Calu3 (cell line): ENCODE data around the gene SMCO2. TPM values are rescaled to one million over a fixed set of nuclear protein-coding genes. Genes with fewer than 3 reads are reported as not detected.

Experiments
- BruUV-seq: library from RNA; stranded (reverse); fragments of 400-500 nt; replicated peaks from 2 replicates; lab custom pipeline; 2021; lab: Mats Ljungman, UMichigan
- CTCF ChIA-PET: fragments of 300-600 bp; sonication (Branson Sonifier 250); formaldehyde crosslinking; loops from one replicate; lab custom pipeline; 2022; ENCODE audit warnings: antibody characterized with exemption; lab: Charles Lee
- DNase-seq: peaks from one replicate; pipeline ENCODE4 v3.0.0; 2022
- H3K27ac Mint-ChIP-seq: one replicate; pipeline ENCODE4 v1.8.0; 2022; ENCODE audit warnings: mixed read lengths; ENCODE audit not compliant: unreplicated experiment
- H3K27me3 Mint-ChIP-seq: one replicate; pipeline ENCODE4 v1.8.0; 2022; ENCODE audit warnings: mixed read lengths; ENCODE audit not compliant: unreplicated experiment
- H3K36me3 Mint-ChIP-seq: one replicate; pipeline ENCODE4 v1.8.0; 2022; ENCODE audit warnings: mild to moderate bottlenecking, moderate library complexity, mixed read lengths; ENCODE audit not compliant: insufficient read depth, unreplicated experiment
- H3K4me1 Mint-ChIP-seq: one replicate; pipeline ENCODE4 v1.8.0; 2022; ENCODE audit warnings: mild to moderate bottlenecking, low read depth, mixed read lengths; ENCODE audit not compliant: unreplicated experiment
- H3K4me3 Mint-ChIP-seq: one replicate; pipeline ENCODE4 v1.8.0; 2022; ENCODE audit warnings: mild to moderate bottlenecking, low read depth, moderate library complexity, mixed read lengths; ENCODE audit not compliant: unreplicated experiment
- H3K9me3 Mint-ChIP-seq: one replicate; pipeline ENCODE4 v1.8.0; 2022; ENCODE audit warnings: low read depth, mixed read lengths; ENCODE audit not compliant: unreplicated experiment
- intact Hi-C: fragments of 100-400 bp; cut with micrococcal nuclease; formaldehyde crosslinking; loops from one replicate; pipeline ENCODE4 v1.10.0; 2022; ENCODE audit not compliant: unreplicated experiment
- total RNA-seq: library from RNA; stranded (reverse); gene quantifications from 2 replicates; pipeline ENCODE4 v1.2.3, GENCODE V29; 2022
- TF ChIP-seq, protein P1 (sequence below): fragments of 200-600 bp; IDR thresholded peaks from one replicate; pipeline ENCODE4 v1.8.0; 2022; ENCODE audit warnings: antibody characterized with exemption; ENCODE audit not compliant: unreplicated experiment

Gene SMCO2
- total RNA-seq, 1 experiment from 2014 or later = 1.6 TPM

DNA sequence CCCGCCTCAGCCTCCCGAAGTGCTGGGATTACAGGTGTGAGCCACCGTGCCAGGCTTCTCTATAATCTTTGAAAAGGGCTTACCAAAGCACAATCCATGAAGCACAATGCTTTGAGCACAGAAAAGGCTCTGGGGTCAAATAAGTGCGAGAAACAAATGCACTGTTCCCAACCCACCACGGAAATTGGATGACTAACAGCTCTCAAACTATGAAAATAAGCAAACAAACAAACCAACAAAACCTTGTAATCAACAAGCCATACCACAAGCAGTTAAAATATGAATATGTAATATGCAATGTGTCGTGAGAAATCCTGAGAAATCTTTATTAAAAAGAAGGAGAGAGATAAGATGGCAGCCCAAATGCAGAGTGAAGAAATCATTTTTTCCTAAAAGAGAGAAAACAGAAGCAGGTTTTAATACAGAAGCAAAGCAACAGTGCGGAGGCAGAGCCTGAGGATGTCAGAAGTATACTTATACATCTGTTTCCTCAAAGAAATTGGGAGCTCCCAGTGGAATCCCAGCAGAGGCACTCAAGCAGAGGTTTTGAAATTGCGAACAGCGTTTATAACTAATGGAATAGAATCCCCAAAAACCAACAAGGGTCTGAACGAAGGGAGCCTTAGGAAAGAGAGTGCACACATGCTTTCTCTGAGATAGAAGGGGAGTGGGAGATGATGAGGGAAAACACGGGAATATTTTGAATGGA, 17.1 kb downstream of the SMCO2 start:
- TF ChIP-seq, protein P1, sequence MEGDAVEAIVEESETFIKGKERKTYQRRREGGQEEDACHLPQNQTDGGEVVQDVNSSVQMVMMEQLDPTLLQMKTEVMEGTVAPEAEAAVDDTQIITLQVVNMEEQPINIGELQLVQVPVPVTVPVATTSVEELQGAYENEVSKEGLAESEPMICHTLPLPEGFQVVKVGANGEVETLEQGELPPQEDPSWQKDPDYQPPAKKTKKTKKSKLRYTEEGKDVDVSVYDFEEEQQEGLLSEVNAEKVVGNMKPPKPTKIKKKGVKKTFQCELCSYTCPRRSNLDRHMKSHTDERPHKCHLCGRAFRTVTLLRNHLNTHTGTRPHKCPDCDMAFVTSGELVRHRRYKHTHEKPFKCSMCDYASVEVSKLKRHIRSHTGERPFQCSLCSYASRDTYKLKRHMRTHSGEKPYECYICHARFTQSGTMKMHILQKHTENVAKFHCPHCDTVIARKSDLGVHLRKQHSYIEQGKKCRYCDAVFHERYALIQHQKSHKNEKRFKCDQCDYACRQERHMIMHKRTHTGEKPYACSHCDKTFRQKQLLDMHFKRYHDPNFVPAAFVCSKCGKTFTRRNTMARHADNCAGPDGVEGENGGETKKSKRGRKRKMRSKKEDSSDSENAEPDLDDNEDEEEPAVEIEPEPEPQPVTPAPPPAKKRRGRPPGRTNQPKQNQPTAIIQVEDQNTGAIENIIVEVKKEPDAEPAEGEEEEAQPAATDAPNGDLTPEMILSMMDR = no peak
- CTCF ChIA-PET = no interaction called here

DNA sequence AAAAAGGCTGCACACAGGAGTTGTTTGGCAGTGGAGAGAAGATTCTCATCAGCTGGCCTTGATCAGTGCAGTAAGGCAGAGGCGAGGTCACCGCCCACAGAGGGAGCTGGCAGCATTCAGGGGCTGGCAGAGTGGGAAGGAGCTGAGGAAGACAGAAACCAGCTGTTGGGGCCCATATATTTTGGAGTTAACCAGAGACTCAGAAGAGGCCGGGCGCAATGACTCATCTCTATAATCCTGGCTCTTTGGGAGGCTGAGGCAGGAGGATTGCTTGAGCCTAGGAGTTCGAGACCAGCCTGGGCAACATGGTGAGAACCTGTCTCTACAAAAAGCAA, 17.7 kb downstream of the SMCO2 start:
- Mint-ChIP-seq H3K4me1 (peaks cover 28% of the 10 kb centered on the region), H3K9me3 (no peaks in the 10 kb centered on the region), H3K36me3 (no peaks in the 10 kb centered on the region), H3K27me3 (no peaks in the 10 kb centered on the region), H3K4me3 (no peak overlapping the region), H3K27ac (no peak overlapping the region)
- BruUV-seq = no TSS peak
- DNase-seq = no peak
- CTCF ChIA-PET = no interaction called here
- intact Hi-C loops = loop anchor here (5.0 kb wide), 1 partner anchor 58 kb away; the partner anchor contains the start of gene PPFIBP1
- TF ChIP-seq, protein P1 = no peak

More for the DNA sequence above, 17.1 kb downstream of the SMCO2 start:
- DNase-seq = no peak
- intact Hi-C loops = loop anchor here (5.0 kb wide), 1 partner anchor 59 kb away; the partner anchor contains the start of gene PPFIBP1
- H3K4me3 Mint-ChIP-seq = no peak overlapping the region
- H3K36me3 Mint-ChIP-seq = no peaks in the 10 kb centered on the region
- no peaks in the 10 kb centered on the region for H3K27me3 Mint-ChIP-seq
- no peak overlapping the region for H3K27ac Mint-ChIP-seq
- H3K4me1 Mint-ChIP-seq = peaks cover 28% of the 10 kb centered on the region
- H3K9me3 Mint-ChIP-seq = no peaks in the 10 kb centered on the region
- no TSS peak for BruUV-seq

DNA sequence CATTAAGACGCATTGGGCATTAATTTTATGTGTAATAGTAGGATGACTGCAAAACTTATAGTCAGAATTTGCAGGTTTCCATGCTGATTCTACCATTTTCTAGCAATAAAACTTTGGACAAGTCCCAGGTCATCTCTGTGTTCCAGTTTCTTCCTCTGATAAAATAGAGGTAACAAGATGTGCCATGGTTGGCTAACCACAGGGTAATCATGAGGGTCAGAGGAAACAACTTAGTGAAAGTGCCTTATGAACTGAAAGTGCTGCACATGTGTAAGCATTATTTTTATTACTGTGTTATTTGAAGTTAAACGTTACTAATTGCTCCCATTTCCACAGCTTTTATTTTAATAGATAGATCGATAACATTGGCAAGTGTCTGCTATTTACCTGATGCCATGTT, 21.1 kb downstream of the SMCO2 start:
- CTCF ChIA-PET = no interaction called here
- BruUV-seq = no TSS peak
- Mint-ChIP-seq H3K27me3 (no peaks in the 10 kb centered on the region), H3K36me3 (no peaks in the 10 kb centered on the region), H3K4me1 (peaks cover 2% of the 10 kb centered on the region), H3K9me3 (no peaks in the 10 kb centered on the region), H3K27ac (no peak overlapping the region), H3K4me3 (no peak overlapping the region)
- DNase-seq = no peak
- TF ChIP-seq, protein P1 = no peak
- intact Hi-C loops = no loop called here

DNA sequence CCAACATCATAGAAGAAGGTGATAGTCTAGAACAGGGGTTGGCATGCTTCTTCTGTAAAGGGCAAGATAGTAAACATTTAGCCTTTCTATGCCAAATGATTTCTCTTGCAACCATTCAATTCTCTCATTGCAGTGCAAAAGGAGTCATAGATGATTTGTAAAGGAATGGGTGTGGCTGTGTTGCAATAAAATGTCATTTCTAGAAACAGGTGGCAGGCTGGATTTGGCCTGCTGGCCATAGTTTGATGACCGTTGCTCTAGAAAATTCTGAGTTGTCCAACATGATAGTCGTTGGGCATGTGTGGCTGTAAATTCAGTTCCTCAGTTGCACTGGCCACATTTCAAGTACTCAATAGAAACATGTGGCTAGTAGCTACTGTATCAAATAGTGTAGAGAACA, 21.7 kb downstream of the SMCO2 start:
- H3K27ac Mint-ChIP-seq = no peak overlapping the region
- DNase-seq = no peak
- H3K4me1 Mint-ChIP-seq = no peaks in the 10 kb centered on the region
- H3K9me3 Mint-ChIP-seq = no peaks in the 10 kb centered on the region
- H3K27me3 Mint-ChIP-seq = no peaks in the 10 kb centered on the region
- H3K36me3 Mint-ChIP-seq = no peaks in the 10 kb centered on the region
- intact Hi-C loops = no loop called here
- no TSS peak for BruUV-seq
- H3K4me3 Mint-ChIP-seq = no peak overlapping the region
- TF ChIP-seq, protein P1 = no peak
- CTCF ChIA-PET = interaction anchor here (0.7 kb wide), 1 partner anchor 424 kb away, joined by 3 read pairs; no protein-coding TSS in a partner anchor
